ENCODE data around the gene WDR87.

Gene WDR87

GRCh38 chr19:37905946-37906868 lies at the start of gene WDR87:
WDR87 (minus strand) TSS chr19:37906594; CDS start chr19:37898239, 8,355 bp downstream.
- peak in 5 of 6 experiments; percentile 38 to 77 (median 62) for DNase-seq

DNA sequence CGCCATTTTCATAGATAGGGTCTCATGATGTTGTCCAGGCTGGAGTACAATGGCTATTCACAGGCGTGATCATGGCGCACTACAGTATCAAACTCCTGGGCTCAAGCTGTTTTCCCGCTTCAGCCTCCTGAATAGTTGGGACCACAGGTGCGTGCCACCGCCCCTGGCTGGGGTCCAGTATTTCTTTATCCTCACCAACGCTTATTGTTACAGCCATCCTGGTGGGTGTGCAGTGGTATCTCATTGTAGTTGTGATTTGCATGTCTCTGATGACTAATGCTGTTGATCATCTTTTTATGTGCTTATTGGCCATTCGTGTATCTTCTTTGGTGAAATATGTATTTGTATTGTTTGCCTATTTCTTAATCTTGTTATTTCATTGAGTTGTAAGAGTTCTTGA lies 49.6 kb upstream of the WDR87 start:
- DNase-seq: no peak

DNA sequence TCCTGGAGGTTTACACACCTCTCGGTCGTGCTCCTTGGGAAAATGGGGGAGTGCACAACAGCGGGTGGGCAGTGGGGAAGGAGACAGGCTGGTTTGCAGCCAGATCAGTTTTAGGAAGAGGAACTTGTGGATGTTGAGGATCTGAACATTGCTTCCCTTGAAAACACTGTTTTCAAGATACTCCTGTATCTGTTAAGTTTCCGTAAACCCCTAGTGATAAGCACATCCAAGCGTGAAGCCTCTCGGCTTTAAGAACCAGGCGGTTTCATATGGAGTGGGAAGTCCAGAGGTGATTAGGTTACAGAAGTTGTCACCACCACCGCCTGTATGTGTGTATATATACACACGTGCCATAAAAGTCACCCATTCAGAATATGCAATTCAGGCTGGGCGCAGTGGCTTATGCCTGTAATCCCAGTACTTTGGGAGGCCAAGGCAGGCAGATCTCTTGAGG lies 48.1 kb upstream of the WDR87 start:
- DNase-seq: no peak

DNA sequence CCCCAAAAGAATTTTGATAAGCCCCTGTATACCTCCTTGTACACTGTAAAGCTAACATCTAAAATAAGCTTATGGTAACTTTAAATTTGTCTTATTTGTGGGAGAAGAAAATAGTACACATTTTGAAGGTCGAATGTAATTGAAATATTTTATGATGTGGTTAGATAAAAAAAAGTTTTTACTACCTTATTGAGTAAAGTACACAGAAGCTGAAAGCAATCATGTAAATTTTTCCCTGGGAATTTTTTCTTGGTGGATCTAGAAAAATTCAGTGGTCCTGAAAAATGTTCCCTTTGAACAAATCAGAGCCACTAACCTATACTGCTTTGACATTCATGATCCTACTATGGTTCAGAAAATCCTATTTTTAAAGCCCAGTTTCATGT lies 47.5 kb upstream of the WDR87 start:
- DNase-seq: no peak

DNA sequence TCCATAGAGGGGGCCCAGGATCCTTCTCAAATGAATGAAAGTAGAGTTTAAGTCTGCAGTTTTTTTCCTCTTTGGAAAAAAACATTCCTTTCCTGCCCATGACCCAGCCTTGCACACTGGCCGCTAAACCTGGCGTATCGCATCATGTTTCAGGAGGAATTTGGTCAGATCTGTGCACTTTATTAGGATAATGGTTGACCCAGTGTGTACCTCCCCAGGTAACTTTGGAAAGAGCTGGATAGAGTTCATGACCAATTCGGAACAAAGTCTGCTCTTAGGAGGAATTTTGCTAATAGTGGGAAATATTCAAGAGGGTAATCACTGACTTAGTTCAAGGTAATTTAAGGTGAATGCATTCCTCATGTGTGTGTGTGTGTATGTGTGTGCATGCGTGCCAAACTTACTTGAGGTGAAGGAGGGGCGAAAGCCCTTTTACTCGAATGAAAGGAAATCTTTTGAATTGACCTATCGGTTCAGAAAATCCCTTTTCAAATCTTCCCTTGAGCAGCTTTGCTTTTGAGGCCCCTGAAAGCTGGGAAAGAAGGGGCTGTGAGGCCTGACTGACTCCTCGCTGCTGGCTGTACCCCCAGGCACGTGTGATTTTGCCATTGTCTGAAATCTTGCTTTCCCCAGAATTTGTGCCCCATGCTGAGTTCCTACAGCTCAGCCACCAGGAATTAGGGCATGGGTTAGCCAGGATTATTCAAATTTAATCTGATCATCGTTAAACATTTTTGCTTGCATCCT lies 47.0 kb upstream of the WDR87 start:
- no peak for DNase-seq

GRCh38 chr19:37951816-37952210 lies 45.4 kb upstream of the WDR87 start:
- no peak for DNase-seq

DNA sequence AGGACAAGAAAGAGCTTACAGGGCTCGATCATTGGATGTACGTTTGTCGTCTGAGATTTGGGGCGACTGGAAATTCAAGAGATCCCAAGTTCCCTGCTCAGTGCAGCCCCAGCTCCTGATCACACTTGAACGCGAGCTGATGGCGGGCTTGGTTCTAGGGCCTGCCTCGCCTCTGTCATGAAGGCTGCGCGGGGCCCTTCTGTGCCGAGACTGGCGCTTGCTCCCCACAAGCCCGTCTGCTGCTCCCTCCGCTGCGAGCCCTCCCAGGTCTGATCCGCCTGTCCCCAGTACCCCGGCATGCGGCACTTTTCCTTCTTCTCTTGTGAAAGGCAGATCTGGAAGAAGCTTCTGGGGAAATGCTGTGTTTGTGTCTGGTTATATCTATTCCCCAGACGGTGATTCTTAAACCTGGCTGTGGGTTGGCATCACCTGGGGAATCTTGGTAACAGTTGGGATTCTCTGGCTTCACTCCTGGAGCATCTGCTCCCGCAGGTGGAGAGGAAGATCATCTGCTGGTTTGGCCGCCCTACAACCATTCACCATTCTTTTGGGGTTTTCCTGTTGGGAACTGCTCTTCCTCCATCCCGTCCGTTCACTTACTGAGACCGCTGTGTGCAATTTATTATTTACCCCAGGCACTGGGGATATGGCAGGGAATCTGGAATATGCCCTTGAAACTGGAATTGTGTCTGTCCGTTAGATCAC lies 44.2 kb upstream of the WDR87 start:
- no peak for DNase-seq

- no peak for DNase-seq
Measured at GRCh38 chr19:37948362-37948761, 42.0 kb upstream of the WDR87 start.

- no peak for DNase-seq
Measured at GRCh38 chr19:37947778-37948177, 41.4 kb upstream of the WDR87 start.

DNA sequence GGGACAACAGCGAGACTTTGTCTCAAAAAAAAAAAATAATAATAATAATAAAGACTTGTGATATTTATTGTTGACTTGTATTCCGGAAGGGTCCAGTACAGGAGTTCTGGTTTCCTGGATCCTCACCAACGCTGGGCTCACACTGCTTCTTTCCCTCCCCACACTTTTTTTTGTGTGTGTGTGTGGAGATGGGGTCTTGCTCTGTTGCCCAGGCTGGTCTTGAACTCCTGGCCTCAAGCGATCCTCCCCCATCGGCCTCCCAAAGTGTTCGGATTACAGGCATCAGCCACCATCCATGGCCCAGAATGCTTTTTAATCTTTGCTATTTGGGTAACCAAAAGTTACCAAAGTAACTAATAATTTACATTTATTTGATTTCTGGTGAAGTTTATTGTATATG lies 39.7 kb upstream of the WDR87 start:
- DNase-seq: no peak

DNA sequence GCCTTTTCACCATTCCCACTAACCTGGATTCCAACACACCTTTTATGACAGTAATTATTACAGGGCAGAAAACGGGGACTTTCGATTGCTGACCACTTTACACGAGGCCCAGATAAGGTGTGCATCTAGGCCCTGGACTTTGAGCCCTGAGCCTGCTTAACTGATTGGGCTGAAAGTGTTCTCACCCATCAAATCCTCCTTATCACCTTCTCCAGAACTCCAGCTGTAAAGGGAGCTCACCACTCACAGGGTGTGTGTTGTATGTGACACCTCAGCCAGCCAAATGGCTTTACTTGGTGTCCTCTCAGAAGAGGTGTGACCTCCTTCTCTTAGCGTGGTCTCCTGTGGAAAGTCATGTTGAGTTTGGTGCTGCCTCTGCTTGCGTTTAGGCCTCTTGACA lies 37.1 kb upstream of the WDR87 start:
- DNase-seq: no peak

DNA sequence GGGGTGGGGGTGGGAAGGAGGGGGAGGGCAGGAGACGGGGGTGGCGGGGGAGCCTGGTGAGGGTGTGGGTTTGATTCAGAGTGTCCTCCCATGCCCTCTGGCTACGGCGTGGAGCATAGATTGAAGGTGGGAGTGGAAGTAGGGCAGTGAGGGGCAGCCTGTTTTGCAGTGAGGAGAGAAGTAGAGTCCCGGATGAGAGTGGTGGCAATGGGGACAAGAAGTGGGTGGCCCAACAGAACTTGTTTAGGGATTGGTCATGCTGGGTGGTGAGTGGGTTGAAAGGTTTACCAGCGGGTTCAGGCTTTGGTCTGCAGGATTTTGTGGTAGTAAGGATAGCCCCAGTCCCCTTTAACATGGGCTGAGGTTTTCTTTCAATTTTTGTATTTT lies 36.1 kb upstream of the WDR87 start:
- no peak for DNase-seq

GRCh38 chr19:37941782-37942515 lies 35.6 kb upstream of the WDR87 start:
- no peak for DNase-seq

GRCh38 chr19:37938353-37938752 lies 32.0 kb upstream of the WDR87 start:
- DNase-seq: no peak

DNA sequence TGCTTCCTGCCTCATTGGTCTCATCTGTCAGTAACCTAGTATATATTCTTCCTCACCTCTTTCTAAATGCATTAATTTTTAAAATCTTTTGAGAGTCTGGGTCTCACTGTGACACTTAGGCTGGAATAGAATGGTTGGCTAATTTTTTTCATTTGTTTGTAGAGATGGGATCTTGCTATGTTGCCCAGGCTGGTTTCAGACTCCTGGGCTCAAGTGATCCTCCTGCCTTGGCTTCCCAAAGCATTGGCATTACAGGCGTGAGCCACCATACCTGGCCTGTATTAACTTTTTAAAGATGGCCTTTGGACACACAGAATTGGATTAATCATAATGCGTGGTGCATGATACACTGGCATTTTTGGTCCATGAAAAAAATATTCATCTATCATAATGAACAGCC lies 30.5 kb upstream of the WDR87 start:
- no peak for DNase-seq

DNA sequence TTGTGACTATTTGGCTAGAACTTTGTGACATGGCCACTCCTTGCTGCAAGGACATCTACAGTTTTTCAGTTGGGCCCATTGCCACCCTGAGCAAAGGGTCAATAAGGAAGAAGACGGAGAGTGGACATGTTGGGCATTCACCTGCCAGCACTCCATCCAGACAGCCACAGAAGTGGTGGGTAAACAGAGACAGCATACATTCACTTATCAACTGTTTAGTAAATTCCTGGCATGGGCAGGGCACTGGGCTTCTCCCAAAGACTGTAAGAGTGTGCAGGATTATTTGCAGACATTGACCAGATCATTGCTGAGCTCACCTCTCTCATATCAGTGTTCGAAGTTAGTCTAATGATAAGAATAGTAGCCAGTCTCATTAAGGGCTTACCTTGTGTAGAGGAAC lies 29.8 kb upstream of the WDR87 start:
- no peak for DNase-seq

- DNase-seq: no peak
Measured at GRCh38 chr19:37935341-37935740, 28.9 kb upstream of the WDR87 start.

GRCh38 chr19:37933937-37934358 lies 27.6 kb upstream of the WDR87 start:
- no peak for DNase-seq

DNA sequence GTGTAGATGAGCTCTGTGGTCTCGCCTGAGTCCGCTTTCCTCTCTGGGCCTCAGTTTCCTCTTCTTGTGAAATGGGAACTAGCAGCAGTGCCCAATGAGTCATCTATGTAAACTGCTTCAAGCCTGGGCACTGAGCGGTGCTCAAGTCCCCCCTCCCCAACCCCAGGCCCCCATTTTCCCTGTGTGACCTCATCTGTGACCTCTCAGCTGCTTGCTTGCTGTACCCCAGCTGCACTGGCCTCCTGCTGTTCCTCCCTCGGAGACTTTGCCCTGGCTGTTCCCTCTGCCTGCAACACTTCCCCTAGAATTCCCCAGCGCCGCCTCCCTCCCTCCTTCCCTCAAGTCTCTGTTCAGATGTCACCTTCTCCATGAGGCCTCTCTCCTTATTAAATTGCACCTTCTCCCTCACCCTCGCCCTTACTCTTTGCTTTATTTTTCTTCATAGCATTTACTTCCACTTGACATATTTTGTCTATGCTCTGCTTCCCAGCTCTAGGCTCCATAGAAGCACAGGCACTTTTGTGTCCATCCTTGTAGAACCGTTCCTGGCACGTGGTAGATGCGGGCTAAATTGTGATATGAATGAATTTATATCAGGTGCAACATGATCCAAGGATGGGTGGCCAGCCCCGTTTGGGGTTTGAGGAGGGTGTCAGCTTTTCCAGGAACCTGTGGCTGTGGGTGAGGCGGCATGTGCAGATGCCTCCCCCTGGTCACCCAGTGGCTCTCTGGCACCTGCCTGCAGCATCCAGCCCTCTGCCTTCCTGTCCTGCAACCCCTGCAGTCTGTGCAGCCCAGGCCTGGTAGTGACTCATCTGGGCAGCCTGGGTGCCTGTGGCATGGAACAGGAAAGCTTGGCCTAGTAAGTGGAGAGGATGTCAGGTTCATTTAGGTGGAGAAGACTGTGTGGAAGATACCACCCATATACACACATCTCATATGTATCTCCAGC lies 26.9 kb upstream of the WDR87 start:
- DNase-seq: no peak

DNA sequence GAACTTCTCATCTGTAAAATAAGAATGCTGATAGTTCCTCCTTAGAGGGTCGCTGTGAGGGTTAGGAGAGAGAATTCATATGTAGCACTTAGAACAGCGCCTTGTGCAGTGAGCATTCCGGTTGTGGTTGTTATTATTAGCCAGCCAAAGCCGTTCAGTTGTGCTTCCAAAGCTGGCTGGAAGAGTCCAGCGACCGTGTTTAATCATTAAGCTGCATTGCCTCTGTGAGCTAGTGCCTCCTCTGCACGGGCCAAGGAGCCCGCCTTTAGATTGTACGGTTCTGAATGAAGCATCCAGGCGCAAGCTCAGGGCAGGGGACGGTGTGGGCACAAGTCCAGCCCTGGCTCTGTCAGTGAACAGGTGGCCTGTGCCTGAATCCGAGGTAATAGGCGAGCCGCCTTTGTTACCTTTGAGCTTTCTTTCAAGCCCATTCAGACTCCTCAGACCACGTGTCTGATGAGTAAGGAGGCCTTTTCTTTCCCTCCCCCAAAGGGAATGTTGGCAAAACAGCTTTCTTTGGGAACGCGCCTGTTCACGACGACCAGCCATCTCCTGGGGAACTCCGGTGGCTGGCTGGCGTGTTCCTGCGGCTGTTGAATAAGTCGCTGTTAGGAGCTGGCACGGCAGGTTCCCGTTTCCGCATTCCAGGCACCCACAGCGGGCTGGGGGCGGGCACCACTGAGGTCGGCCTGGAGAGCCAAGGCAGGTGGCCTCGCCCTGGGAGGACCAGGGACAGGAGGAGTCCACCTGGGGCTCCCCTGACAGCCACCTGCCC lies 25.7 kb upstream of the WDR87 start:
- no peak for DNase-seq

DNA sequence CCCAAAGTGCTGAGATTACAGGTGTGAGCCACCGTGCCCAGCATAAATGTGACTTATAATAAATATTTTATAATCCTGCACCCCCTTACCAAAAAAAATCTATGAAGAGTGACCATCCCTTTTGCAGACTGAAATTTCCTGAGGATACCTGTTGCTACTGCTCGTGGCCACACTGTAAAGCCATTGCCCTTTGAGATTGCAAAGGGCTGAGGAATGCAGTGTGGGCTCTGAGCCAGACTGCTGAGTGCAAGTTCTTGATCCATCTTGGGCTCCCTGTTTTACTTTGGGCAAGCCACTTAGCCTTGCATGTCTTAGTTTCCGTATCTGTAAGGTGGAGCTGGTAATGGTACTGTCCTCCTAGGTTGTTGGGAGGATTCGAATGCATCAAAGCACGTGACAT lies 24.0 kb upstream of the WDR87 start:
- no peak for DNase-seq

All from stimulated activated naive CD4-positive, alpha-beta T cell (primary cell).